Measurements from ENCODE around the gene TBCD.

Gene TBCD

GRCh38 chr17:82882715-82883418 is 131.0 kb downstream of the TBCD start:
- DNase-seq (ENCODE audit: low read depth in 1 of 2, low spot score in 1 of 2) = peak; percentile 46 to 50

- DNase-seq (ENCODE audit: low read depth in 1 of 2, low spot score in 1 of 2) = no peak
Measured at GRCh38 chr17:82883419-82884031, 131.7 kb downstream of the TBCD start.

DNA sequence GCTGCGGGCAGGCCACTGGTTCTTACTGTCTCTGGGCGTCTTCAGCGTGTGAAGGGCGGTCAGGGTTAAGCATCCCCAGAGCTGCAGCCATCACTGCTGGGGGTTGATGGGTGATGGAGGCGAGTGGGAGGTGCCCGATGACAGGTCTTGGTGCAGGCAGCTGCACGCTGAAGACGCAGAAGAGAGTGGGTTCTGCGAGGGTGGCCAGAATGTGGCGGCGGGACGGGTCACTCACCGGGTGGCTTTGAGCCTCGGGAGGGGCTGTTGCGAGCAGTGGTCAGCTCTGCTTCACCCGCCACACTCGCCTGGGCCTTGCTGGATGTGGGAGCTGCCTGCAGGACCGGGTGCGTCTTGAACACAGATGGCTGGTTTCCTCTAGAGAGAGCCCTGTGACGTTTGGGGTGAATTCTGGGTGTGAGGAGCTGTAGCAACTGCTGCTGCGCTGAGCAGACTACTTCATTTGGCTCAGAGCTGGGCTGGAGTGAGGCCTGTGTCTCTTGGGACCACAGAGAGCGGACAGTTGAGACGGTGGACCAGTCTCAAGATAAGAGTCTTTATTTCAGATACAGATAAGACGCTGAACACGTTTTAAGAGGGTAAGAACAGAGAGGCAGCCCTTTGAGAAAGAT is 132.6 kb downstream of the TBCD start:
- no peak for DNase-seq (ENCODE audit: low read depth in 1 of 2, low spot score in 1 of 2)

GRCh38 chr17:82884970-82885353 is 133.1 kb downstream of the TBCD start:
- no peak for DNase-seq (ENCODE audit: low read depth in 1 of 2, low spot score in 1 of 2)

DNA sequence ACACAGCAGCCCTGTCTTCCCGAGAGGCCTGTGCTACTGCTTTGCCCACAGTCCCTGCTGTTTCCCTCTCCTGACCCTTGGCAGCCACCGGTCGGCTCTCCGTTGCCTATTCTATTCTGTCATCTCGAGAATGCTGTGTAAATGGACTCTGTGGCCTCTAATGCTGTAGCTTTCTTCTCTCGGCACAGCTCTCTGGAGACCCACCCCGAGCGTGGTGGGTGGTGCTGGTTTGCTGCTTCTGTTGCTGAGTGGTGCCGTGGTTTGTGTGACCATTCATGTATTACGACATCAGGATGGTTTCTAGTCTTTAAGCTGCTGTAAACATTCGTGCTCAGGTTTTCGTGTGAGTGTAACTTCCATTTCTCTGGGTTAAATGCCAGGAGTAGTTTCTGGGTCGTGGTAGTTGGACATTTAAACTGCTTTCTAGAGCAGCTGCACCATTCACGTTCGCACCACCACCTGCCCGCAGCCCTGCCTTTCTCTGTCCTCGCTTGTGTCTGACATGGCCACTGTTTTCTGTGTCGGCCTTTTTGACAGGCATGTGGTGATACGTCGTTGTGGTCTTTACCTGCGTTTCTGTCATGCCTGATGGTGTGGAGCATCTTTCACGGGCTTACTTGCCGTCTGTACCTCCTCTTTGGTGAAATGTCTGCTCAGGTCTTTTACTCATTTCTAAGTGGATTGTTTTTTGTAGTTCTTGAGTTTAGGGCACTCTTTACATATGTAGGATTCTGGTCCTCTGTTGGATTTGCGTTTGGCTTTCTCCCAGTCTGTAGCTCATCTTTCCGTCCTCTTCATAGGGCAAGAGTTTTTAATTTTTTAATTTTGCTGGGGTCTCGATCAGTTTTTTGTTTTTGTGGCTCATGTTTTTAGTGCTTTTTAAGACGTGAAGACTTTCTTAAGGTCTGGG is 135.6 kb downstream of the TBCD start:
- DNase-seq (ENCODE audit: low read depth in 1 of 2, low spot score in 1 of 2) = no peak

- no peak for DNase-seq (ENCODE audit: low read depth in 1 of 2, low spot score in 1 of 2)
Measured at GRCh38 chr17:82888583-82889495, 137.0 kb downstream of the TBCD start.

GRCh38 chr17:82889496-82890338 is 137.9 kb downstream of the TBCD start:
- no peak for DNase-seq (ENCODE audit: low read depth in 1 of 2, low spot score in 1 of 2)

DNA sequence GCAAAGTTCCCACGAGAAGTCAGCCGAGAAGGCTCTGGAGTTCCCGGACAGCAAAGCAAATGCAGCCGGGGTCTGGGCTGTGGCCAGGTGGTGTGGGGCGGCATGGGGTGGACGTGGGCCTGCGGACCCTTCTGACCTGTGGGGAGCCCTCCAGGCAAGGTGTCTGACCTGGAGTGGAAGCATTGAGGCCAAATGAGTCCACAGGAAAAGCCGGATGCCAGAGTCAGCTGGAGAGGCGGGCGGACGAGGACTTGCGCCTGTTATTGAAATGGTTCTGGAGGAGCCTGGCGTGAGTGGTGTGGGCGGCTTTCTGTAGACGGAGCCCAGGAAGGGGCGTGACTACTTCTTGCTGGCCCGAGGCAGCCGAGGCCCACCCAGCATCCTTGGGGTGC is 138.5 kb downstream of the TBCD start:
- no peak for DNase-seq (ENCODE audit: low read depth in 1 of 2, low spot score in 1 of 2)

GRCh38 chr17:82890926-82891678 is 139.2 kb downstream of the TBCD start:
- no peak for DNase-seq (ENCODE audit: low read depth in 1 of 2, low spot score in 1 of 2)

DNA sequence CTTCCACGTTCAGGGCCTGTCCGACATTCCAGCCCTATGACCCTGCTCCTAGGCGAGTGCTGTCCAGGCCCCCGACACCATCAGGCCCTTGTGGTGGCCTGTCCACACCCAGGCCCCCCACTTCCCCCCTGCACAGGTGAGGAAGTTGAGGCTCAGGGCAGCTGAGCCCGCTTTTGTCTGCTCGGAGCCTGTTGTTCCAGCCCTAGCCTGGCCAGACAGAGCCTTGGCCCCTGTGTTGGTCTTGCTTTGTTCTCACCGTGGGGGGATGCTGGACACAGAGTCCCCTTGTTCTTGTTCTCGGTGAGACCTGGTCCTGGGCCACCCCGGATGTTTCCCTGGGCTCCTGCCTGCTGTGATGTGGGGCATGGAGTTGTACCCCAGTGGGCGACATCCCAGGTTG is 140.0 kb downstream of the TBCD start:
- no peak for DNase-seq (ENCODE audit: low read depth in 1 of 2, low spot score in 1 of 2)

- peak; percentile 23 to 26 for DNase-seq (ENCODE audit: low read depth in 1 of 2, low spot score in 1 of 2)
Measured at GRCh38 chr17:82892899-82893565, 141.2 kb downstream of the TBCD start.

DNA sequence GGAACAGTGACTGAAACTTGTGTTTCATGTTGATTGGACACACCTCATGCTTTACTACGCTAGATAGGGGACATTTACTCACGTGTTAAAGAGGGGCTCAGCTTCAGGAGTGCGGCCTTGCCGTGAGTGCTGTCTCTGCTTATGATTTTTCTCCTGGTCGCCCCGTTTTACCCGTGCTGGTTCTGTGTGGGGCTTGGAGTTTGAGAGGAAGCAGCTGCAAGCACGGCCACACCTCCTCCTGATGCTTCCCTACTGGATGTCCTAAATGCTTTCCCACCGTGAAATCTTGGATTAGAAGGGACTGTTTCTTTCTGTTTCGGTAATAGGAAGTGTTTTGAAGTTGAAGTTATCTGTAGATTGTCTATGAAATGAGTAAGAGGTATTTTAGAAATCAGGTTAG is 141.9 kb downstream of the TBCD start:
- no peak for DNase-seq (ENCODE audit: low read depth in 1 of 2, low spot score in 1 of 2)

- DNase-seq (ENCODE audit: low read depth in 1 of 2, low spot score in 1 of 2) = no peak
Measured at GRCh38 chr17:82894389-82894788, 142.5 kb downstream of the TBCD start.

- no peak for DNase-seq (ENCODE audit: low read depth in 1 of 2, low spot score in 1 of 2)
Measured at GRCh38 chr17:82895087-82895486, 143.2 kb downstream of the TBCD start.

DNA sequence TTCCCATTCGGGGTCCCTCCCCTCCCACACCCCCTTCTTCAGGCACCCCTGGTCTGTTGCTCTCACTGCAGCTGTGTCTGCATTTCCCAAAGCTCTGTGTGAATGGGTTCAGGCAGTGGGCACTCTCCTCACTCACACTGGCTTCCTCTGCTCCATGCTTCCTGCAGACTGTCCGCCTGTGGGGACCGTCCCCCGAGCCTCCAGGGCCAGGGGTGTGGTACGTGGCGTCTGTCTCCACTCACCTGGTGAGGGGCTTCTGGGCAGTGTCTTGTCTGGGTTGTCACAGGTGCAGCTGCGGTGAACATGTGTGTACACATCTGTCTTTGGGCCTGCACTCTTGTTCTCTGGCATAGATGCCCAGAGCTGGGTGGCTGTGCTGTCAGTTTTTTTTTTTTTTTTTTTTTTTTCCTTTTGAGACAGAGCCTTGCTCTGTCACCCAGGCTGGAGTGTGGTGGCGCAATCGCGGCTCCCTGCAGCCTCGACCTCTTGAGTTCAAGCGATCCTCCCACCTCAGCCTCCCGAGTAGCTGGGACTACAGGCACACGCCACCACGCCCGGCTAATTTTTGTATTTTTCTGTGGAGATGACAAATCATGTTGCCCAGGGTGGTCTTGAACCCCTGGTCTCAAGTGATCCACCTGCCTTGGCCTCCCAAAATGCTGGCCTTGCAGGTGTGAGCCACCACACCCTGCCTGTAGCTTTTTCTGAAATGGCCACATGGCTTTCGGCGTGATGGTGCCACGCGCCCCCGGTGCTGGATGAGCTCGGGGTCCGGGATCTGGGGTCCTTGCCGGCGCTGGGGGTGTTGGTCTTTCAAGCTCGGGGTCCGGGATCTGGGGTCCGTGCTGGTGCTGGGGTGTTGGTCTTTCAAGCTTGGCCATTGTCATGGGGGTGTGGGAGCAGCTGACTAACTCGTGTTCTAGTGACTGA is 144.5 kb downstream of the TBCD start:
- DNase-seq (ENCODE audit: low read depth in 1 of 2, low spot score in 1 of 2) = no peak

DNA sequence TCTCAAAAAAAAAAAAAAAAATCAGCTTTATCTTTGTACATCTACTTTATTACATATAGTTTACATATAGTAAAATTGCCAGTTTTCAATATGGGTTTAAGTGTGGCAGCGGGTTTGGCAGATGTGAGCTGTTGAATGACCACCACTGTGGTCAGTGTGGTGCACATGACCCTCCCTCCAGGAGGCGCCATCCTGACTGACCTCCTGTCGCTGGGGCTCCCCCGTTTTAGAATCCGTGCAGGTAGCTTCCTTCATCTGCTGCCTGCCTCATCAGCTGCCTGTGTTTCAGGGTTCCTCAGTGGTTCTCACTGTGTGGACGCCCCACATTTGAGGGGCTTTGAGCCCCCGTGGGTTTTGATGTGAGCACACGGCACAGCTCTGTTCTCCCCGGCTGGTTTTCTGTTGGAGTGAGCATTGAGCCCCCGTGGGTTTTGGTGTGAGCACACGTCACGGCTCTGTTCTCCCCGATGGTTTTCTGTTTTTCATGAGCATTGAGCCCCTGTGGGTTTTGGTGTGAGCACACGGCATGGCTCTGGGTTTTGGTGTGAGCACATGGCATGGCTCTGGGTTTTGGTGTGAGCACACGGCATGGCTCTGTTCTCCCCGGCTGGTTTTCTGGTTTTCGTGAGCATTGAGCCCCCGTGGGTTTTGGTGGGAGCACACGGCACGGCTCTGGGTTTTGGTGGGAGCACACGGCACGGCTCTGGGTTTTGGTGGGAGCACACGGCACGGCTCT is 145.8 kb downstream of the TBCD start:
- DNase-seq (ENCODE audit: low read depth in 1 of 2, low spot score in 1 of 2) = no peak
